ENCODE results near the gene ACTMAP.

Gene ACTMAP

DNA sequence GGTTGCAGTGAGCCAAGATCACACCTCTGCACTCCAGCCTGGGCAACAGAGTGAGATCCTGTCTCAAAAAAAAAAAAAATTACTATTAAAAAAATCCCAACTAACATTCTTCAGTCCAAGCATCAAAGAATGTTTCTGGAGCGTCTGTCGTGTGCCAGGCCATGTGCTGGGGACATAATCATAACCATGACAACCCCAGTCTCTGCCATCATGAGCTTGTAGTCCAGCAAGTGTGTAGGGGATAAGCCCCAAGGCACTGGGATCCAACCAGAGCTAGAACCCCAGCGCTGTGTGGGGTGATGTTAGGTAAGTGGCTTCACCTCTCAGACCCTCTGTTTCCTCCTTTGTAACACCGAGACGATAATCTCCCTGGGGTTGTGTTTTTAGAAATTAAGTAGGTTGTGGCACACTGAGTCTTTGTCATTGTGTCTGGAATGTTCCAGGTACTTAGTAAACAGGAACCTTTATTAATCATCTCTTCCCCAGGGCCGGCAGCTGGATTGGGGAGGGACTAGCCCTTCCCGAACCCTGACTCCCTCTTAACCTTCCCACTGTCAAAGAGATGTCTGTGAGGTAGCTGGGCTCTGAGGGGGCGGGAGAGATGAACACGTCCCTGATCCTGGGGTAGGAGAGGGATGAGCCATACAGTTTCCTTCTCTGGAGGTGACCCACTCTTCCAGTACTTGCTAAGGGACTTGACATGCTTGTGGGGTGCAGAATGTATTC is 28.2 kb downstream of the ACTMAP start:
- DNase-seq (ENCODE audit: low read depth in 1 of 2, low spot score in 1 of 2) = no peak

DNA sequence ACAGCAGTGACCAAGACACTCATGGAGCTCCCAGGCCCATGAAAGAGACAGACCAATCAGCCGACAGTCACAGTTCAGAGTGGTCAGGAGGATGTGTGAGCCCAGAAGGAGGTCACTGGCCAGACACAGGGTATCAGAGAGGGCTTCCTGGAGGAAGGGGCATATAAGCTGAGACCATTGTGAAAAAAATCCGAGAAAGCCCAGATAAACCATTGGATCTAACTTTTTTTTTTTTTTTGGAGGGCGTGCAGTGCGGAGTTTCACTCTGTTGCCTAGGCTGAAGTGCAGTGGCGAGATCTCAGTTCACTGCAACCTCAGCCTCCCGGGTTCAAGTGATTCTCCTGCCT is 29.2 kb downstream of the ACTMAP start:
- DNase-seq (ENCODE audit: low read depth in 1 of 2, low spot score in 1 of 2) = no peak

- DNase-seq (ENCODE audit: low read depth in 1 of 2, low spot score in 1 of 2) = no peak
Observed at GRCh38 chr19:40719414-40719894, 30.8 kb downstream of the ACTMAP start.

GRCh38 chr19:40718774-40719391 is 31.4 kb downstream of the ACTMAP start:
- no peak for DNase-seq (ENCODE audit: low read depth in 1 of 2, low spot score in 1 of 2)

DNA sequence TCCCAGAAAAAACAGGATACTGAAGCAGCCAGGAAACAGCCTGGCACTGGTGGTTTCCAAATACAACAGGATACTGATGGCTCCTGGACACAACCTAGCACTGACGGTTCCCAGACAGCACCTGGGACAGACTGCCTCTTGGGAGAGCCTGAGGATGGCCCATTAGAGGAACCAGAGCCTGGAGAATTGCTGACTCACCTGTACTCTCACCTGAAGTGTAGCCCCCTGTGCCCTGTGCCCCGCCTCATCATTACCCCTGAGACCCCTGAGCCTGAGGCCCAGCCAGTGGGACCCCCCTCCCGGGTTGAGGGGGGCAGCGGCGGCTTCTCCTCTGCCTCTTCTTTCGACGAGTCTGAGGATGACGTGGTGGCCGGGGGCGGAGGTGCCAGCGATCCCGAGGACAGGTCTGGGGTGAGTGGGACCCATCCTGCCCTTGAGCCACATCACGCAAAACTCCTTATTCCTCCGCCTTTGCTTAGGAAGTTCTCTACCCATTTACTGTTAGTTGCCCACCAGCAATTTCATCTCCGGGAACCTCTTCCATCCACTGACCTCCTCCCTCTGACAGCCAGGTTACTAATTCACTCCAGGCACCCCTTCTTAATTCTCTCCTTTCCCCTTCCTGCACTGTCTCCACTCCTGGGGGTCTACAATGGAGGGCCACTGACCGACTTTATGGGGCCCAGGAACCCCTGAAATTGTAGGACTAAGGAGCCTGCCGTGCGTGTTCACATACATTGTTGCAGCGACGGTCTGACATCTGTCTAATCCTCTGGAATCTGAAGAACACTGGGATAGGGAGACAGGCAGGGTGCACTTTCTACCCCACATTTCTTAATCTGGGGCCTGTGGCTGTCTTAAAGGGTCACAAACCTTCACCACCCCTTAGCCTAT is 32.1 kb downstream of the ACTMAP start:
- no peak for DNase-seq (ENCODE audit: low read depth in 1 of 2, low spot score in 1 of 2)

GRCh38 chr19:40717325-40717879 is 32.9 kb downstream of the ACTMAP start:
- DNase-seq (ENCODE audit: low read depth in 1 of 2, low spot score in 1 of 2) = no peak

GRCh38 chr19:40716482-40717324 is 33.6 kb downstream of the ACTMAP start, which contains the start of the genes COQ8B and ITPKC:
Gene COQ8B, minus strand, starts transcription at chr19:40716886. Its CDS starts 2,254 bp downstream, at chr19:40714632.
Gene ITPKC, plus strand, starts transcription at chr19:40717112. Its CDS starts 24 bp downstream, at chr19:40717136.
- peak; percentile 99 to 100 for DNase-seq (ENCODE audit: low read depth in 1 of 2, low spot score in 1 of 2)

DNA sequence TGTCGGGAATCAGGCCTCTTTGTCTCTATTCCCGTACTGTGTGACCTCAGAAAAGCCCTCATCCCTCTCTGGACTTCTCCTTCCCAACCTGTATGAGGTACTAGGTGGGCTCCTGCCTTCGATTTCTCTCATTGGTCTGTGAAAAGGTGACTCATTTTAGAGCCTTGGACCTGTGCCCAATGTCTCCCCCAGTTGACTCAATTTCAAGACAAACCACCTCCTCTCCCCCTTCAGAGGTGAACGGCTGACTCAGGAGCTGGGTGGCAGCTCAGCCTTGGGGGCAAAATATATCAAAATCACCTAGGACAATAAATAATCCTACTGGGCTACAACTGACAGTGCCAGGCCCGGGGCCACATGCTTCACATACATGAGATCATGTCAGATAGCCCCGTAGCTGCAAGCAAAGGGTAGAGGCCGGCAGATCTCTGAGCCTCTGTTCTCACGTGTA is 34.2 kb downstream of the ACTMAP start:
- peak; percentile 12 to 49 for DNase-seq (ENCODE audit: low read depth in 1 of 2, low spot score in 1 of 2)

DNA sequence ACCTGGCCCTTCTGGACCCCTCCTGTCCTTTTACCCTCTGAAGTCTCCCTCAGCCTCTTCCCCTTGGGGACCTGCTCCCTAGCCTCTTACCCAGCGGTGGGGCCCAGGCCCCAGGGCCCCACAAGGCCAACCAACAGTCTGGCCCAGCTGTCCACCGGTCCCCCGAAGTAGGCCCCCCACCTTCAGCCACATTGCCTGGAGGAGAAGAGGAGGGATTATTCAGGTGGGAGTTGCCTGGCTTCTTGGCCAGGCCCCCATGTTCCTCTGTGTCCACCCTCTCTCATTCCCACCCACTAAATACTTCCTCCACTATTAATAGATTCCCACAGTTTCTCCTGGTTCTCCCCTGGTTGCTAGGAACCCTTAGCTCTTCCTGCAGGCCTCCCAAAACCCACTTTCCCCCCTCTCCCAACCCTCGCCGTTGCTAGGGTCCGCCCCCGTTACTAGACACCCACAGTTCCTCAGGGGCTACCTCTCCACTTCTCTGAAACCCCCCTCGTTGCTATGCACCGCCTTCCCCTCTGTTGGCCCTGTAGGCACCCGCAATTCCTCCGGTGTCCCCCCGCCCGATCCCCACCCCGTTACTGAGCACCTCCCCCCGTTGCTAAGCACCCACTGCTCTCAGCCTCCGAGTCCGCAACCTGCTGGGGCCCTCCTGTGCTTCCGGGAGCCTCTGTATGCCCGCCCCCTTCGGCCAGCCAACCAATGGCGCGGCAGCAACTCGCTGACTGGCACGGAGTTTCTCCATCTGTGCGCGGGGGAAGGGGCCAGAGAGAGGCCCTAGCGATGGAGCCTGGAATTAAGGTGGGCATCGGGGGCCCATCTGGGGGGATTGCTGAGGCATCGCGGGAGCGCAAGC is 35.6 kb downstream of the ACTMAP start:
- peak; percentile 85 to 87 for DNase-seq (ENCODE audit: low read depth in 1 of 2, low spot score in 1 of 2)

- DNase-seq (ENCODE audit: low read depth in 1 of 2, low spot score in 1 of 2) = no peak
Observed at GRCh38 chr19:40713939-40714338, 36.3 kb downstream of the ACTMAP start.

GRCh38 chr19:40709817-40710216 is 40.5 kb downstream of the ACTMAP start:
- DNase-seq (ENCODE audit: low read depth in 1 of 2, low spot score in 1 of 2) = no peak

DNA sequence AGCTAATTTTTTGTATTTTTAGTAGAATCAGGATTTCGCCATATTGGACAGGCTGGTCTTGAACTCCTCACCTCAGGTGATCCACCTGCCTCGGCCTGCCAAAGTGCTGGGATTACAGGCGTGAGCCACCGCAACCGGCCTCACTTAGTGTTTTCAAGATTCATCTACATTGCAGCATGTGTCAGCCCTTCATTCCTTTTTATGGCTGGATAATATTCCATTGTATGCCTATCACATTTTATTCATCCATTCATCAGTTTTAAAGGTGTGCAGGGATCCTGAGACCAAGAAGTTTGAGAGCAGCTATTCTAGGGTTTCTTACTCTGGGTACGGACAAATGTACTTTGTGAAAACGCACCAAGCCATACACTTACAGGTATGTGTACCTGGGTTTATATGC is 42.7 kb downstream of the ACTMAP start:
- no peak for DNase-seq (ENCODE audit: low read depth in 1 of 2, low spot score in 1 of 2)

- no peak for DNase-seq (ENCODE audit: low read depth in 1 of 2, low spot score in 1 of 2)
Observed at GRCh38 chr19:40705950-40706619, 44.2 kb downstream of the ACTMAP start.

- DNase-seq (ENCODE audit: low read depth in 1 of 2, low spot score in 1 of 2) = no peak
Observed at GRCh38 chr19:40705362-40705651, 45.0 kb downstream of the ACTMAP start.

- DNase-seq (ENCODE audit: low read depth in 1 of 2, low spot score in 1 of 2) = no peak
Observed at GRCh38 chr19:40704491-40705361, 45.6 kb downstream of the ACTMAP start.

- no peak for DNase-seq (ENCODE audit: low read depth in 1 of 2, low spot score in 1 of 2)
Observed at GRCh38 chr19:40703029-40703755, 47.1 kb downstream of the ACTMAP start.

GRCh38 chr19:40702337-40703012 is 47.8 kb downstream of the ACTMAP start:
- DNase-seq (ENCODE audit: low read depth in 1 of 2, low spot score in 1 of 2) = no peak
